ENCODE results near the gene FAM76B.

Gene FAM76B

DNA sequence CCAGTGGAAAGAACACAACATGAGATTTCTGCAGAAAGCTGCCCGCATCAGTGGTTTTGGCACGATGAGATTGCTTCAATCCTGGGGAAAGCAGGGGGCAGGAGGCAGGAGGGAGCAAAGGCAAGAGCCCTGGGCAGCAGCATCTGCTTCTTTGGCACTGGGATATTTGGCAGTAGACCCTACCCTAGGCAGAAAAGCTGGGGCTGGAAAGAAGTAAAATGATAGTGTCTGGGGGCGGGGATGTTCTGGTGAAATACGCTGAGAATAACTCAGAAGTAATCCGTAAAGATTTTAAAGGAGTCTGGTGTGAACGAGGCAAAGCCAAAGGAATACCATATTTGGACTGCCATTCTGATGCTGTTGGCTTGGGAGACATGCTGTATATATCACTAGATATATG lies 62.0 kb downstream of the FAM76B start:
- no peak for DNase-seq (ENCODE audit: low spot score)
- no peak for ATAC-seq (ENCODE audit: low read depth)
- Histone ChIP-seq H3K4me3 (ENCODE audit: severe bottlenecking) (no peak overlapping the region), H3K27ac (ENCODE audit: poor library complexity, severe bottlenecking) (no peak overlapping the region), H3K27me3 (ENCODE audit: insufficient read depth, poor library complexity, severe bottlenecking) (no peaks in the 10 kb centered on the region), H3K4me1 (ENCODE audit: insufficient read depth, poor library complexity, severe bottlenecking) (no peaks in the 10 kb centered on the region), H3K9me3 (ENCODE audit: severe bottlenecking) (no peaks in the 10 kb centered on the region), H3K36me3 (ENCODE audit: low read depth) (no peaks in the 10 kb centered on the region)
- TF ChIP-seq, protein P1, sequence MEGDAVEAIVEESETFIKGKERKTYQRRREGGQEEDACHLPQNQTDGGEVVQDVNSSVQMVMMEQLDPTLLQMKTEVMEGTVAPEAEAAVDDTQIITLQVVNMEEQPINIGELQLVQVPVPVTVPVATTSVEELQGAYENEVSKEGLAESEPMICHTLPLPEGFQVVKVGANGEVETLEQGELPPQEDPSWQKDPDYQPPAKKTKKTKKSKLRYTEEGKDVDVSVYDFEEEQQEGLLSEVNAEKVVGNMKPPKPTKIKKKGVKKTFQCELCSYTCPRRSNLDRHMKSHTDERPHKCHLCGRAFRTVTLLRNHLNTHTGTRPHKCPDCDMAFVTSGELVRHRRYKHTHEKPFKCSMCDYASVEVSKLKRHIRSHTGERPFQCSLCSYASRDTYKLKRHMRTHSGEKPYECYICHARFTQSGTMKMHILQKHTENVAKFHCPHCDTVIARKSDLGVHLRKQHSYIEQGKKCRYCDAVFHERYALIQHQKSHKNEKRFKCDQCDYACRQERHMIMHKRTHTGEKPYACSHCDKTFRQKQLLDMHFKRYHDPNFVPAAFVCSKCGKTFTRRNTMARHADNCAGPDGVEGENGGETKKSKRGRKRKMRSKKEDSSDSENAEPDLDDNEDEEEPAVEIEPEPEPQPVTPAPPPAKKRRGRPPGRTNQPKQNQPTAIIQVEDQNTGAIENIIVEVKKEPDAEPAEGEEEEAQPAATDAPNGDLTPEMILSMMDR (IDR thresholded peaks at IDR 0.05; ENCODE audit: poor library complexity, severe bottlenecking) = no peak

DNA sequence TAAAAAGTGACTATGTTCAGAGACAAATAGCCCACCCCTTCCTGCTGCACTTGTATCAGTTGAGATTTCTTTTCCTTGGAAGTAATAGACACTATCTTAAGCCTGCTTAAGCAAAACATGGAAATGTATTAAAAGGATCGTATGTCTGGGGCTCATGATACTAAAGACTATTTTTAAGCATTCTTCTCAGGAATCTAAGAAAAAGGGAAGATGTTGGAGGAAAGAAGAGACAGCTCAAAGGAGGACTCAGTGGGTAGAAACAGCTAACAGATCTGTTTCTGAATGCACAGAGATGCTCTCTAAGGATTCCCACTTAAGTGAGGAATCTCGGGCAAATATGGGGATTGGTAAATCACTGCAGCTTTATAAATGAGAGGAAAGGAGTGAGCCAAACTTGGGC lies 62.5 kb downstream of the FAM76B start:
- H3K4me1 ChIP-seq (ENCODE audit: insufficient read depth, poor library complexity, severe bottlenecking) = no peaks in the 10 kb centered on the region
- TF ChIP-seq, protein P1 (IDR thresholded peaks at IDR 0.05; ENCODE audit: poor library complexity, severe bottlenecking) = no peak
- no peak overlapping the region for H3K4me3 ChIP-seq (ENCODE audit: severe bottlenecking)
- no peaks in the 10 kb centered on the region for H3K36me3 ChIP-seq (ENCODE audit: low read depth)
- H3K27ac ChIP-seq (ENCODE audit: poor library complexity, severe bottlenecking) = no peak overlapping the region
- H3K27me3 ChIP-seq (ENCODE audit: insufficient read depth, poor library complexity, severe bottlenecking) = no peaks in the 10 kb centered on the region
- no peak for DNase-seq (ENCODE audit: low spot score)
- no peaks in the 10 kb centered on the region for H3K9me3 ChIP-seq (ENCODE audit: severe bottlenecking)
- no peak for ATAC-seq (ENCODE audit: low read depth)

DNA sequence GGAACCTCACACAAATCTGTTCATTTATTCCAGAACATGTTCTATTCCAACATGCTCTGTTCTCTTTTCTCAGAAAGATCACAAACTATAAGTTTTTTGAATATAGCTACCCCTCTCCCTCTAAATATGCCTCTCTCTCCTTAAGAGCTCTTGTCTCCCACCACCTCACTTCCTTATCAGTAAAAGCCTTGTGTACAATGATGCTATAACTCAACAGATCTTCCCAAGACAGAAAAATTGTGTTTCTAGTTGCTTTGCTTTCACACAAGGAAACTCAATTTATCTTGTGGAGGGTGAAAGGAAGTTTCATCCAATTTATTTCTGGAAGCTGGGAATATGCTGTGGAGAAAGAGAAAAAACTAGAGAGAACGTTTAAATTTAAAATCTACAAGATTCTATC lies 64.4 kb downstream of the FAM76B start:
- H3K27me3 ChIP-seq (ENCODE audit: insufficient read depth, poor library complexity, severe bottlenecking) = no peaks in the 10 kb centered on the region
- no peak overlapping the region for H3K27ac ChIP-seq (ENCODE audit: poor library complexity, severe bottlenecking)
- TF ChIP-seq, protein P1 (IDR thresholded peaks at IDR 0.05; ENCODE audit: poor library complexity, severe bottlenecking) = no peak
- no peak overlapping the region for H3K4me3 ChIP-seq (ENCODE audit: severe bottlenecking)
- H3K4me1 ChIP-seq (ENCODE audit: insufficient read depth, poor library complexity, severe bottlenecking) = no peaks in the 10 kb centered on the region
- DNase-seq (ENCODE audit: low spot score) = no peak
- H3K36me3 ChIP-seq (ENCODE audit: low read depth) = no peaks in the 10 kb centered on the region
- H3K9me3 ChIP-seq (ENCODE audit: severe bottlenecking) = no peaks in the 10 kb centered on the region
- no peak for ATAC-seq (ENCODE audit: low read depth)

- H3K27me3 ChIP-seq (ENCODE audit: insufficient read depth, poor library complexity, severe bottlenecking) = no peaks in the 10 kb centered on the region
- ATAC-seq (ENCODE audit: low read depth) (no peak), DNase-seq (ENCODE audit: low spot score) (no peak)
- H3K4me1 ChIP-seq (ENCODE audit: insufficient read depth, poor library complexity, severe bottlenecking) = no peaks in the 10 kb centered on the region
- H3K9me3 ChIP-seq (ENCODE audit: severe bottlenecking) = no peaks in the 10 kb centered on the region
- no peak overlapping the region for H3K4me3 ChIP-seq (ENCODE audit: severe bottlenecking)
- TF ChIP-seq, protein P1 (IDR thresholded peaks at IDR 0.05; ENCODE audit: poor library complexity, severe bottlenecking) = no peak
- H3K36me3 ChIP-seq (ENCODE audit: low read depth) = no peaks in the 10 kb centered on the region
- no peak overlapping the region for H3K27ac ChIP-seq (ENCODE audit: poor library complexity, severe bottlenecking)
Measured at GRCh38 chr11:95723361-95723942, 66.1 kb downstream of the FAM76B start.

DNA sequence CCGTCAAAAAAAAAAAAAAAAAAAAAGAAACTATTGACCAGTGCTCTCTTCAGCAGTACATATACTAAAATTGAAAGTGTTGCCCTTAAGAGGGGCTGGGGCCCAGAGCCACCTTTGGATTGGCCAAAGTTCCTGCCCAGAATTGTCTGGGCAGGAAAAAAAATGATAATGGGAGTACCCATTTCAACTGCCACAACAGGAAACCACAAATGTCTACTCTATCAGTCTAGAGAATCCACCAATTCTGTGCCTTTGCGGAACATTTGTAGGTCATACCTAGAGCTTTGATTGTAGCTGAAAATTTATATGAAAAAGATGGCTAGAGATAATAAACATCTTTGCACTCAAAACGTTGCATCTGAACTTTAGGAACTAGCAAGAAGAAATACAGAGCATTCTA lies 69.4 kb downstream of the FAM76B start:
- H3K27me3 ChIP-seq (ENCODE audit: insufficient read depth, poor library complexity, severe bottlenecking) = no peaks in the 10 kb centered on the region
- no peak overlapping the region for H3K27ac ChIP-seq (ENCODE audit: poor library complexity, severe bottlenecking)
- no peaks in the 10 kb centered on the region for H3K4me1 ChIP-seq (ENCODE audit: insufficient read depth, poor library complexity, severe bottlenecking)
- H3K4me3 ChIP-seq (ENCODE audit: severe bottlenecking) = no peak overlapping the region
- DNase-seq (ENCODE audit: low spot score) = no peak
- H3K9me3 ChIP-seq (ENCODE audit: severe bottlenecking) = no peaks in the 10 kb centered on the region
- ATAC-seq (ENCODE audit: low read depth) = no peak
- TF ChIP-seq, protein P1 (IDR thresholded peaks at IDR 0.05; ENCODE audit: poor library complexity, severe bottlenecking) = no peak
- no peaks in the 10 kb centered on the region for H3K36me3 ChIP-seq (ENCODE audit: low read depth)
